Measurements from ENCODE around the gene SFPQ. TPM values are rescaled to one million over a fixed set of nuclear protein-coding genes. Genes with fewer than 3 reads are reported as not detected.

Gene SFPQ
- total and polyA plus RNA-seq, 2 donors (not counting 1 experiment from before 2014, with no cell fraction given), result 192 to 411 TPM

DNA sequence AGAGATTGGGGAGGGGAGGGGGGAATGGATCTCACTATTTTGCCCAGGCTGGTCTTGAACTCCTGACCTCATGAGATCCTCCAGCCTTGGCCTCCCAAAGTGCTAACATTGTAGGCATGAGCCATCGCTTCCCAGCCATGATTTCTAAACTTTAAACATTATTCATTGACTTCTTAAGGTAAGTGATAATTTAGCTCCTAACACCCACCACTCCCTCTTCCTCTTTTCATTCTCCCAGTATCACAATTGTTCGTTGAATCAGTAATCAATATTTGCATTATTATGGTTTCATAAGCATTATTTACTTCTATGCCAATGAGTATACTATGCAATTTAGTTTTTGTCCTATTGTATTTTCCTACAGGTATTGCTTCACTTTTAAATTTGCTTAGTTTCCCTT is 33.6 kb upstream of the SFPQ start:
- TF ChIP-seq, protein P1, sequence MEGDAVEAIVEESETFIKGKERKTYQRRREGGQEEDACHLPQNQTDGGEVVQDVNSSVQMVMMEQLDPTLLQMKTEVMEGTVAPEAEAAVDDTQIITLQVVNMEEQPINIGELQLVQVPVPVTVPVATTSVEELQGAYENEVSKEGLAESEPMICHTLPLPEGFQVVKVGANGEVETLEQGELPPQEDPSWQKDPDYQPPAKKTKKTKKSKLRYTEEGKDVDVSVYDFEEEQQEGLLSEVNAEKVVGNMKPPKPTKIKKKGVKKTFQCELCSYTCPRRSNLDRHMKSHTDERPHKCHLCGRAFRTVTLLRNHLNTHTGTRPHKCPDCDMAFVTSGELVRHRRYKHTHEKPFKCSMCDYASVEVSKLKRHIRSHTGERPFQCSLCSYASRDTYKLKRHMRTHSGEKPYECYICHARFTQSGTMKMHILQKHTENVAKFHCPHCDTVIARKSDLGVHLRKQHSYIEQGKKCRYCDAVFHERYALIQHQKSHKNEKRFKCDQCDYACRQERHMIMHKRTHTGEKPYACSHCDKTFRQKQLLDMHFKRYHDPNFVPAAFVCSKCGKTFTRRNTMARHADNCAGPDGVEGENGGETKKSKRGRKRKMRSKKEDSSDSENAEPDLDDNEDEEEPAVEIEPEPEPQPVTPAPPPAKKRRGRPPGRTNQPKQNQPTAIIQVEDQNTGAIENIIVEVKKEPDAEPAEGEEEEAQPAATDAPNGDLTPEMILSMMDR (IDR thresholded peaks at IDR 0.05), result no peak
- TF ChIP-seq EZH2 (IDR thresholded peaks at IDR 0.05; ENCODE audit: borderline replicate concordance, insufficient read depth, low read depth, low read length, poor library complexity, severe bottlenecking), result no peak
- no peak overlapping the region for H2AFZ ChIP-seq (ENCODE audit: insufficient read depth, low read depth, low read length, poor library complexity, severe bottlenecking)
- DNase-seq (no peak), ATAC-seq (ENCODE audit: low read depth) (no peak)
- POLR2A ChIA-PET, result no interaction called here
- no peak overlapping the region for H3K9ac ChIP-seq (ENCODE audit: low read length)
- no peak overlapping the region for H3K4me3 Mint-ChIP-seq
- CTCF ChIA-PET, result interaction anchor here (0.6 kb wide), 1 partner anchor 509 kb away, joined by 4 read pairs; no protein-coding TSS in a partner anchor
- no peak overlapping the region for H3K27ac Mint-ChIP-seq
- H3K4me2 ChIP-seq (replicated peaks; ENCODE audit: low read depth, low read length, poor library complexity, severe bottlenecking), result no peak overlapping the region
- no peaks in the 10 kb centered on the region for H4K20me1 ChIP-seq (ENCODE audit: control insufficient read depth, insufficient read depth, low read length, poor library complexity, severe bottlenecking)
- WGBS (ENCODE audit: insufficient coverage), result no CpG with 5 or more reads among the region's 2 CpGs
- H3K79me2 ChIP-seq (ENCODE audit: control insufficient read depth, insufficient read depth, low read length), result no peaks in the 10 kb centered on the region
- H3K4me1 ChIP-seq (ENCODE audit: control insufficient read depth in 2 of 2, insufficient read depth in 2 of 2, low read length in 2 of 2), result no peaks in the 10 kb centered on the region
- H3K4me3 ChIP-seq (ENCODE audit: control extremely low read depth in 1 of 5, extremely low read depth in 1 of 5, insufficient read depth in 1 of 5, low read depth in 2 of 5, low read length in 4 of 5), result no peak overlapping the region
- intact Hi-C loops (cut with micrococcal nuclease), result no loop called here
- no peak overlapping the region for H3K27ac ChIP-seq (ENCODE audit: low read length in 2 of 2)
- no peaks in the 10 kb centered on the region for H3K36me3 ChIP-seq (replicated peaks in 1 of 2; ENCODE audit: control extremely low read depth in 1 of 2, control insufficient read depth in 1 of 2, extremely low read depth in 1 of 2, insufficient read depth in 2 of 2, low read length in 1 of 2)
- no peaks in the 10 kb centered on the region for H3K27me3 ChIP-seq (replicated peaks in 1 of 4; ENCODE audit: control extremely low read depth in 1 of 4, control insufficient read depth in 3 of 4, insufficient read depth in 4 of 4, low read length in 3 of 4)
- H3K9me3 Mint-ChIP-seq (ENCODE audit: insufficient read depth), result peaks cover 5% of the 10 kb centered on the region
- peaks cover 5% of the 10 kb centered on the region for H3K27me3 Mint-ChIP-seq
- H3K4me1 Mint-ChIP-seq, result no peaks in the 10 kb centered on the region
- peaks cover 0 to 2% (median 0%) of the 10 kb centered on the region in 3 donors for H3K9me3 ChIP-seq (ENCODE audit: control extremely low read depth in 1 of 3, control insufficient read depth in 2 of 3, insufficient read depth in 1 of 3, low read length in 2 of 3)

DNA sequence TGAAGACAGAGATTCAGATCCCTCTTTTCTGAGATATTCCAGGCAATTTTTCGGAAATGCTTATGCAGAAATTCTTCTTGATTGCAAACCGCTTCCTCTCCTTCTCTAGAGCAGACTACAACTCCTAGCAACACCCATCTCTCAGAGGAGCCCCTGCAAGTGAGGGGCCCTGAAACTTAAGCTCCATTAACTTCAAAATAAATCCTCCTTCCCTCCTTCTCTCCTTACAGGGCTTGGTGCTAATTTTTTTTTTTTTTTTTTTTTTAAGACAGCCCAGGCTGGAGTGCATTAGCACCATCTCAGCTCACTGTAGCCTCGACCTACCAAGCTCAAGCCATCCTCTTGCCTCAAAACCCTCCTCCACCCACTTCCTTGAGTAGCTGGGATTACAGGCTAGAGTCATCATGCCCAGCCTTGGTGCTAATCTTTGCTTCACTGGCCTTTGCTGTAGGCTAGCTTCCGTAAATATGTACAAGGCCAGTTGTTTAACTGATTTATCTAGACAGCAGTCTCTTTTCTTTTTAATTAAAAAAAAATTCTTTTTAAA is 30.2 kb upstream of the SFPQ start:
- H3K27me3 ChIP-seq (replicated peaks in 1 of 4; ENCODE audit: control extremely low read depth in 1 of 4, control insufficient read depth in 3 of 4, insufficient read depth in 4 of 4, low read length in 3 of 4), result no peaks in the 10 kb centered on the region
- WGBS (ENCODE audit: insufficient coverage), result 92% methylated on average over 2 of the region's 4 CpGs
- no peak for TF ChIP-seq EZH2 (IDR thresholded peaks at IDR 0.05; ENCODE audit: borderline replicate concordance, insufficient read depth, low read depth, low read length, poor library complexity, severe bottlenecking)
- TF ChIP-seq, protein P1 (IDR thresholded peaks at IDR 0.05), result no peak
- H3K27ac Mint-ChIP-seq, result no peak overlapping the region
- no peak overlapping the region for H3K4me2 ChIP-seq (replicated peaks; ENCODE audit: low read depth, low read length, poor library complexity, severe bottlenecking)
- ChIA-PET POLR2A (no interaction called here), CTCF (interaction anchor here (0.5 to 1.2 kb wide), 4 partner anchors 29 to 358 kb away, joined by 3 to 6 read pairs (median 3); no protein-coding TSS in a partner anchor)
- no peak overlapping the region for H3K9ac ChIP-seq (ENCODE audit: low read length)
- no peaks in the 10 kb centered on the region for H3K9me3 ChIP-seq (ENCODE audit: control extremely low read depth in 1 of 3, control insufficient read depth in 2 of 3, insufficient read depth in 1 of 3, low read length in 2 of 3)
- no peak overlapping the region for H3K27ac ChIP-seq (ENCODE audit: low read length in 2 of 2)
- no peak overlapping the region for H3K4me3 ChIP-seq (ENCODE audit: control extremely low read depth in 1 of 5, extremely low read depth in 1 of 5, insufficient read depth in 1 of 5, low read depth in 2 of 5, low read length in 4 of 5)
- intact Hi-C loops (cut with micrococcal nuclease), result no loop called here
- no peak overlapping the region for H3K4me3 Mint-ChIP-seq
- no peaks in the 10 kb centered on the region for H3K9me3 Mint-ChIP-seq (ENCODE audit: insufficient read depth)
- no peaks in the 10 kb centered on the region for H3K79me2 ChIP-seq (ENCODE audit: control insufficient read depth, insufficient read depth, low read length)
- H3K4me1 ChIP-seq (ENCODE audit: control insufficient read depth in 2 of 2, insufficient read depth in 2 of 2, low read length in 2 of 2), result no peaks in the 10 kb centered on the region
- H2AFZ ChIP-seq (ENCODE audit: insufficient read depth, low read depth, low read length, poor library complexity, severe bottlenecking), result no peak overlapping the region
- H3K27me3 Mint-ChIP-seq, result peaks cover 5% of the 10 kb centered on the region
- ATAC-seq (ENCODE audit: low read depth) (no peak), DNase-seq (no peak)
- H4K20me1 ChIP-seq (ENCODE audit: control insufficient read depth, insufficient read depth, low read length, poor library complexity, severe bottlenecking), result no peaks in the 10 kb centered on the region
- H3K4me1 Mint-ChIP-seq, result no peaks in the 10 kb centered on the region
- no peaks in the 10 kb centered on the region for H3K36me3 ChIP-seq (replicated peaks in 1 of 2; ENCODE audit: control extremely low read depth in 1 of 2, control insufficient read depth in 1 of 2, extremely low read depth in 1 of 2, insufficient read depth in 2 of 2, low read length in 1 of 2)
